GM12891 (cell line): ENCODE measurements around the gene PREX1.
A peak's percentile ranks its signal among the peaks of the same experiment; 100 is the strongest.

Experiments
- PAX5 ChIP-seq: IDR thresholded peaks from 2 replicates; pipeline ENCODE4 v1.6.1; 2011; ENCODE audit warnings: low read length, moderate library complexity, mild to moderate bottlenecking; ENCODE audit not compliant: insufficient read depth, severe bottlenecking
- POLR2A ChIP-seq: IDR thresholded peaks from 2 replicates; pipeline ENCODE4 v1.6.1; 2011; ENCODE audit warnings: low read depth, low read length, control low read depth
- POLR2AphosphoS5 ChIP-seq: IDR thresholded peaks from 2 replicates; pipeline ENCODE4 v1.6.1; 2011; ENCODE audit warnings: low read depth, low read length, control low read depth
- POU2F2 ChIP-seq: IDR thresholded peaks from 2 replicates; pipeline ENCODE4 v1.6.1; 2011; ENCODE audit warnings: low read depth, mild to moderate bottlenecking, control low read depth, low read length, moderate library complexity
- SPI1 ChIP-seq: IDR thresholded peaks from 2 replicates; pipeline ENCODE4 v1.6.1; 2011; ENCODE audit warnings: low read depth, low read length, control low read depth
- TAF1 ChIP-seq: IDR thresholded peaks from 2 replicates; pipeline ENCODE4 v1.6.1; 2011; ENCODE audit warnings: low read depth, low read length, control low read depth

DNA sequence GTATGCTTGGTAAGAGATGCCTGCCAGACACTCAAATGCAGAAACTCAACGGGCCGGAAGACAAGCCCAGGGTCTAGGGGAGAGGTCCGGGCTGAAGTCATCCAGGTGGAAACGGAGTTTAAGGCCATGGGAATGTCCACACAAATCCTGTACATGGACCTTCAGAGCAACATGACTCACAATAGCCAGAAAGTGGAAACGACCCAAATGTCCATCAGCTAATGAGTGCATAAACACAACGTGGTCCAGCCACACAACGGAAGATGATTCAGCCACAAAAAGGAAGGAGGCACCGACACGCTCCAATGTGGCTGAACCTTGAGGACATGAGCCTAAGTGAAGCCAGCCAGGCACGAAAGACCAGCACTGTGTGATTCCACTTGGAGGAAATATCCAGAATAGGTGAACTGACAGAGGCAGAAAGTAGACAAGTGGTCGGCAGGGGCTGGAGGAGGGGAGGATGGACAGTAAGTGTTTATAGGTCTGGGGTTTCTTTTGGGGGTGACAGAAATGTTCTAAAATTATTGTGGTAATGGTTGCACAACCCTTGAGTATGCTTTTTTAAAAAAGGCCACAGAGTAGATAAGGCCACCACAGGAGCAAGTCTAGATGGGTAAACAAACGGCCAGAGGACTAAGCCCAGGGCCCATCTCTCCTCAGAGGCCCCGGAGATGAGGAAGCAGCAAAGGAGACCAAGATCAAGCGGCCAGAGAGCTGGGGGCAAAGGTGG is 105.6 kb downstream of the PREX1 start:
- TF ChIP-seq POLR2A (no peak), SPI1 (peak; percentile 45), POLR2AphosphoS5 (0 out of 2 replicates have a peak, but pooled peaks have one; percentile 14), TAF1 (no peak), POU2F2 (no peak), PAX5 (no peak)
